NT2/D1 (cell line): ENCODE results near the gene TPH1.

Source experiments
- DNase-seq: peaks from one replicate; pipeline ENCODE4 v3.0.0-alpha.2; 2011; ENCODE audit warnings: low read depth, low spot score
- H3K27me3 ChIP-seq: 2 replicates; pipeline ENCODE4 v1.6.0; 2011; ENCODE audit warnings: mild to moderate bottlenecking; ENCODE audit not compliant: insufficient read length, insufficient read depth
- H3K36me3 ChIP-seq: 2 replicates; pipeline ENCODE4 v1.6.1; 2011; ENCODE audit warnings: mild to moderate bottlenecking, low read length, mixed read lengths; ENCODE audit not compliant: insufficient read depth, insufficient read length
- H3K4me1 ChIP-seq: 2 replicates; pipeline ENCODE4 v1.5.1; 2011; ENCODE audit not compliant: insufficient read depth, insufficient read length
- H3K4me3 ChIP-seq: 2 replicates; pipeline ENCODE4 v1.5.1; 2011; ENCODE audit warnings: low read depth; ENCODE audit not compliant: insufficient read length
- H3K9ac ChIP-seq: 2 replicates; pipeline ENCODE4 v1.6.0; 2011; ENCODE audit warnings: low read depth; ENCODE audit not compliant: insufficient read length
- H3K9me3 ChIP-seq: 2 replicates; pipeline ENCODE4 v1.5.1; 2011; ENCODE audit warnings: mild to moderate bottlenecking, low read length; ENCODE audit not compliant: insufficient read depth
- SUZ12 ChIP-seq: IDR thresholded peaks from 2 replicates; pipeline ENCODE4 v1.6.1; 2011; ENCODE audit not compliant: insufficient read length, insufficient read depth; ENCODE audit errors: extremely low read depth
- YY1 ChIP-seq: IDR thresholded peaks from 2 replicates; pipeline ENCODE4 v1.6.1; 2011; ENCODE audit not compliant: insufficient read length, insufficient read depth
- ZNF274 ChIP-seq: IDR thresholded peaks from 2 replicates; pipeline ENCODE4 v1.6.1; 2011; ENCODE audit warnings: mild to moderate bottlenecking, low read depth, low read length

Gene TPH1

GRCh38 chr11:18046116-18046777 is at the start of gene TPH1:
TPH1 (minus strand) TSS chr11:18046269; CDS start chr11:18040762, 5,507 bp downstream.
- no peaks in the 10 kb centered on the region for H3K36me3 ChIP-seq
- no peak within 1 kb of the TSS for H3K9ac ChIP-seq
- peaks cover 33% of the 10 kb centered on the region for H3K27me3 ChIP-seq
- no peaks in the 10 kb centered on the region for H3K4me1 ChIP-seq
- no peak for DNase-seq
- H3K9me3 ChIP-seq: no peaks in the 10 kb centered on the region
- H3K4me3 ChIP-seq: no peak within 1 kb of the TSS
- TF ChIP-seq ZNF274 (no peak), YY1 (no peak)

DNA sequence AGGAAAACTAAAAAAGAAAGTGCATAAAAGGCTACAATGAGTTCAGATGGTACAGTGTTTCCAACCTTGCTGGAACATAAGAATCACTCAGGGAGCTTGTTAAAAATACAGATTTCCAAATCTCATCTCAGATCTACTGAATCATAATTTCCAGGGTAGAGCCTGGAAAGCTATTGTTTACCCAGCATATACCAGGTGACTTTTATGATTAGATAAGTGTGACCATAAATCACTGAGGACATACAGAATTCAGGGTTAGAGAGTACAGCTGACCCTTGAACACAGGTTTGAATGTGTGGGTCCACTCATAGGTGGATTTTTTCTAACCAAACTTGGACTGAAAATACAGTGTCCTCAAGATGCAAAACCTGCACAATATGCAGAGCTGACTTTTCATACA is 47.9 kb upstream of the TPH1 start:
- TF ChIP-seq ZNF274 (no peak), YY1 (no peak), SUZ12 (no peak)
- Histone ChIP-seq H3K9ac (no peak overlapping the region), H3K4me1 (no peaks in the 10 kb centered on the region), H3K36me3 (peaks cover 70% of the 10 kb centered on the region), H3K9me3 (no peaks in the 10 kb centered on the region), H3K27me3 (no peaks in the 10 kb centered on the region), H3K4me3 (no peak overlapping the region)
- DNase-seq: no peak

DNA sequence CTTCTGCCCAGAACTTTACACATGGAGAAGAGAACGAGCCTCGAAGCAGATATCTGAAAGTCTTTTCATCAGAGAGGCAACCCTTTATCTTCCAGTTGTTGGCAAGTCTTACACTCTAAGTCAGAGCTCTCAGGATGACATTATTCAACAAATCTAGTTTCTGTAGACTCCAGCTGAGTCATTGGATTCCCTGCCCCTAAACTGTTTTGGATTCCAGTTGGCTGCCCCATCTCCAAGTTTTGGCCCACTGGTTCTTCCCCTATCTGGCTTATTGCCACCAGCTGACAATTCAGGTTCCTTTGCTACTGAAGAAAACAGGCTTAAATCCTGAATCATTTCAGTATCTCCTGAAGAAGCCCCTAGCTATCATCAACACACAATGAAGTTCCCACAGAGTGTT is 45.7 kb upstream of the TPH1 start:
- Histone ChIP-seq H3K27me3 (no peaks in the 10 kb centered on the region), H3K4me3 (no peak overlapping the region)

DNA sequence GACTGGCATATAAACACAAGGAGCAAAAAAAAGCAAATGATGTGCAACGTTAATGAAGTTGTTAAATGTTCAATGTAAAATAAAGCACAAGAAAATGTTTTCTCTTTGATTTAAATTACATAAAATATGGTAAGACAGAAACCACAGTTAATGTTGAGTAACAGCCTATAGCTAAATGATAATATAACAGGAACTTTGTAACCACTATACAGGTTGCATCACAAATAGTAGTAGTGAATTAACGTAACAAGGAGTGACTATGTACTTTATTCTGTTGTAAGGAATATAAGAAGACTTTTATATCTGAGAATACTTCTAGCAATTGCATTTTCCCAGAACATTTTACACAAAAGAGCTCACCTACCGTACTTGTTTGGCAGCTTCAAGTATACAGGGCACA is 42.9 kb upstream of the TPH1 start:
- peaks cover 91% of the 10 kb centered on the region for H3K36me3 ChIP-seq
- DNase-seq: no peak
- H3K4me3 ChIP-seq: no peak overlapping the region

More for the DNA sequence above, 45.7 kb upstream of the TPH1 start:
- no peak for TF ChIP-seq YY1
- no peak for TF ChIP-seq ZNF274
- TF ChIP-seq SUZ12: no peak
- DNase-seq: no peak
- H3K9ac ChIP-seq: no peak overlapping the region
- H3K9me3 ChIP-seq: no peaks in the 10 kb centered on the region
- no peaks in the 10 kb centered on the region for H3K4me1 ChIP-seq
- peaks cover 89% of the 10 kb centered on the region for H3K36me3 ChIP-seq

DNA sequence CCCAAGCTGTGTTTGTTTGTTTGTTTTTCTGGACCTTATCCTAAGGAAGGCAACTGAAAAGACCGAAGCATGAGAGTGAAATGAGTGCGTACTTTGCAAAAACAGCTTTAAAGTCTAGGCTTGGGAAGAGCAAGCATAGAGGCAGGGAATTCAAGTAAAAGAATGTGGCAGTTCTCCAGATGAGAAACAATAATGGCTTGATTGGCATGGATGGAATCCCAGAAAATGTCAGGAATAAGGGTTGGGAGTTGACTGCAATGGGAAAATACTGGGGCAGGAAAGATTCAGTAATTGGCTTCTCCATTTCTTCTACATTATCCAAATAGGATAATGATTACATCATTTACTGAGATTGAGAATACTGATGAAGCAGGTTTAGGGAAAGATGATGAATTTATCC is 42.3 kb upstream of the TPH1 start:
- no peak for TF ChIP-seq SUZ12
- TF ChIP-seq YY1: no peak
- TF ChIP-seq ZNF274: no peak
- peaks cover 91% of the 10 kb centered on the region for H3K36me3 ChIP-seq
- H3K9ac ChIP-seq: no peak overlapping the region
- DNase-seq: no peak
- H3K9me3 ChIP-seq: no peaks in the 10 kb centered on the region
- H3K4me1 ChIP-seq: no peaks in the 10 kb centered on the region
- H3K4me3 ChIP-seq: no peak overlapping the region
- H3K27me3 ChIP-seq: no peaks in the 10 kb centered on the region

More for the DNA sequence above, 42.9 kb upstream of the TPH1 start:
- Histone ChIP-seq H3K9ac (no peak overlapping the region), H3K27me3 (no peaks in the 10 kb centered on the region), H3K4me1 (no peaks in the 10 kb centered on the region), H3K9me3 (no peaks in the 10 kb centered on the region)
- TF ChIP-seq SUZ12: no peak
- TF ChIP-seq ZNF274: no peak
- no peak for TF ChIP-seq YY1

- Histone ChIP-seq H3K27me3 (no peaks in the 10 kb centered on the region), H3K4me1 (no peaks in the 10 kb centered on the region), H3K9ac (no peak overlapping the region), H3K36me3 (peaks cover 66% of the 10 kb centered on the region), H3K4me3 (no peak overlapping the region), H3K9me3 (no peaks in the 10 kb centered on the region)
- no peak for DNase-seq
- no peak for TF ChIP-seq YY1
- no peak for TF ChIP-seq SUZ12
- TF ChIP-seq ZNF274: no peak
Measured at GRCh38 chr11:18081551-18081950, 35.5 kb upstream of the TPH1 start.

DNA sequence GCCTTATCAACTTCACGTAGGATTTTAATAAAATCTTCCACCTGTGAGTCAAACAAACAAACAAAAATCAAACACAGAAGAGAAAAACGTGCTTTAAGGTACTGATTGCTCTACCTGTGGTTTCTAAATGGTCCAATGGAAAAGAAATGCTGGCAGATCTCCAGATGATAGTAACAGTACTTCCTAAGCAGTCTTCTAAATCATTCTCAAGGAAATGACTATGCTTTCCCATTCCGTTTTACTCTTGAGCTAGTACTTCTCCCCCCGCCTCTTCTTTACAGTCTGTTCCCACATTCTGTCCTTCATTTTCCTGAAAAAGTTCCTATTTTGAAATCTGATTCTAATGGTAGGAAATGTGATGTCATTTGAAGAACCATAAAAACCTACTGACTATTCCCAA is 34.4 kb upstream of the TPH1 start:
- Histone ChIP-seq H3K9ac (no peak overlapping the region), H3K36me3 (peaks cover 62% of the 10 kb centered on the region), H3K9me3 (no peaks in the 10 kb centered on the region), H3K4me1 (no peaks in the 10 kb centered on the region), H3K4me3 (no peak overlapping the region), H3K27me3 (no peaks in the 10 kb centered on the region)
- TF ChIP-seq SUZ12 (no peak), YY1 (no peak), ZNF274 (no peak)
- no peak for DNase-seq

GRCh38 chr11:18078909-18079308 is 32.8 kb upstream of the TPH1 start:
- TF ChIP-seq ZNF274 (no peak), SUZ12 (no peak), YY1 (no peak)
- Histone ChIP-seq H3K27me3 (no peaks in the 10 kb centered on the region), H3K4me3 (no peak overlapping the region), H3K36me3 (peaks cover 51% of the 10 kb centered on the region), H3K9me3 (no peaks in the 10 kb centered on the region), H3K9ac (no peak overlapping the region), H3K4me1 (no peaks in the 10 kb centered on the region)
- no peak for DNase-seq
